ENCODE results near the gene MAP3K20.

MAP3K20 gene

GRCh38 chr2:173136067-173136466 lies 60.4 kb downstream of the MAP3K20 start:
- H3K4me3 ChIP-seq: peak overlapping the region in 1 of 10 experiments; percentile 2; a peak in 1 of 20 replicates
- peak overlapping the region in 7 of 11 experiments; percentile 6 to 62 (median 32); a peak in 12 of 22 replicates for H3K27ac ChIP-seq
- H3K4me2 ChIP-seq: peak overlapping the region; percentile 5 to 84 (median 65); a peak in 21 of 22 replicates
- peaks cover 24 to 67% (median 40%) of the 10 kb centered on the region in 10 experiments for H3K4me1 ChIP-seq
- H4K20me1 ChIP-seq: peaks cover 0 to 51% (median 7%) of the 10 kb centered on the region in 11 experiments; a peak in 13 of 22 replicates
- peak overlapping the region in 5 of 11 experiments; percentile 1 to 55 (median 32); a peak in 5 of 22 replicates for H3K9ac ChIP-seq
- no peak for TF ChIP-seq Cebpa-rat (IDR thresholded peaks at IDR 0.05)
- peaks cover 7 to 20% (median 12%) of the 10 kb centered on the region in 11 experiments; a peak in 21 of 22 replicates for H3K9me3 ChIP-seq (replicated peaks in 1 of 11)
- peaks cover 7 to 27% (median 17%) of the 10 kb centered on the region in 11 experiments; a peak in 17 of 22 replicates for H3K36me3 ChIP-seq
- H3K27me3 ChIP-seq: peaks cover 0 to 47% (median 0%) of the 10 kb centered on the region in 11 experiments; a peak in 6 of 22 replicates

- Histone ChIP-seq H3K27me3 (peaks cover 0 to 42% (median 0%) of the 10 kb centered on the region in 11 experiments; a peak in 6 of 22 replicates), H3K4me3 (peak overlapping the region in 2 of 10 experiments; percentile 2 to 4; a peak in 1 of 20 replicates), H3K36me3 (peaks cover 12 to 32% (median 21%) of the 10 kb centered on the region in 11 experiments; a peak in 18 of 22 replicates), H3K9me3 (replicated peaks in 1 of 11) (peaks cover 12 to 25% (median 17%) of the 10 kb centered on the region in 11 experiments), H4K20me1 (peaks cover 0 to 46% (median 5%) of the 10 kb centered on the region in 11 experiments; a peak in 7 of 22 replicates), H3K4me1 (peaks cover 23 to 67% (median 40%) of the 10 kb centered on the region in 10 experiments), H3K9ac (peak overlapping the region in 5 of 11 experiments; percentile 1 to 55 (median 32); a peak in 5 of 22 replicates), H3K4me2 (peak overlapping the region; percentile 5 to 84 (median 65); a peak in 21 of 22 replicates), H3K27ac (peak overlapping the region in 7 of 11 experiments; percentile 6 to 62 (median 32); a peak in 12 of 22 replicates)
- no peak for TF ChIP-seq Cebpa-rat (IDR thresholded peaks at IDR 0.05)
Measured at GRCh38 chr2:173136599-173136998, 61.0 kb downstream of the MAP3K20 start.

- H3K27me3 ChIP-seq: peaks cover 0 to 32% (median 0%) of the 10 kb centered on the region in 11 experiments; a peak in 5 of 22 replicates
- TF ChIP-seq Cebpa-rat (IDR thresholded peaks at IDR 0.05): no peak
- H3K4me1 ChIP-seq: peaks cover 23 to 61% (median 38%) of the 10 kb centered on the region in 10 experiments
- 0 out of 20 replicates have a peak overlapping the region, but pooled peaks of 1 of the 10 experiments have one; percentile 2 for H3K4me3 ChIP-seq
- H3K9me3 ChIP-seq (replicated peaks in 1 of 11): peaks cover 22 to 35% (median 27%) of the 10 kb centered on the region in 11 experiments
- peaks cover 0 to 36% (median 0%) of the 10 kb centered on the region in 11 experiments; a peak in 5 of 22 replicates for H4K20me1 ChIP-seq
- peak overlapping the region in 4 of 11 experiments; percentile 69 to 84 (median 79); a peak in 7 of 22 replicates for H3K4me2 ChIP-seq
- H3K36me3 ChIP-seq: peaks cover 14 to 42% (median 23%) of the 10 kb centered on the region in 11 experiments; a peak in 20 of 22 replicates
- no peak overlapping the region for H3K9ac ChIP-seq
- H3K27ac ChIP-seq: no peak overlapping the region
Measured at GRCh38 chr2:173137610-173138009, 62.0 kb downstream of the MAP3K20 start.

- Histone ChIP-seq H3K4me3 (no peak overlapping the region), H3K27me3 (peaks cover 0 to 21% (median 0%) of the 10 kb centered on the region in 11 experiments; a peak in 3 of 22 replicates), H3K4me2 (no peak overlapping the region; a peak in 1 of 22 replicates), H3K27ac (no peak overlapping the region), H4K20me1 (peaks cover 0 to 29% (median 0%) of the 10 kb centered on the region in 11 experiments; a peak in 2 of 22 replicates), H3K9me3 (replicated peaks in 1 of 11) (peaks cover 28 to 42% (median 33%) of the 10 kb centered on the region in 11 experiments), H3K4me1 (peaks cover 23 to 47% (median 36%) of the 10 kb centered on the region in 10 experiments), H3K36me3 (peaks cover 14 to 46% (median 27%) of the 10 kb centered on the region in 11 experiments; a peak in 20 of 22 replicates), H3K9ac (no peak overlapping the region)
- TF ChIP-seq Cebpa-rat (IDR thresholded peaks at IDR 0.05): no peak
Measured at GRCh38 chr2:173138962-173139361, 63.3 kb downstream of the MAP3K20 start.

GRCh38 chr2:173141666-173142065 lies 66.0 kb downstream of the MAP3K20 start:
- peaks cover 0 to 13% (median 0%) of the 10 kb centered on the region in 11 experiments; a peak in 3 of 22 replicates for H3K27me3 ChIP-seq
- no peak overlapping the region for H3K4me2 ChIP-seq
- H3K4me3 ChIP-seq: no peak overlapping the region
- peaks cover 14 to 54% (median 29%) of the 10 kb centered on the region in 11 experiments; a peak in 20 of 22 replicates for H3K36me3 ChIP-seq
- TF ChIP-seq Cebpa-rat (IDR thresholded peaks at IDR 0.05): no peak
- H3K27ac ChIP-seq: no peak overlapping the region
- peaks cover 4 to 31% (median 13%) of the 10 kb centered on the region in 10 experiments for H3K4me1 ChIP-seq
- peaks cover 31 to 55% (median 36%) of the 10 kb centered on the region in 11 experiments for H3K9me3 ChIP-seq (replicated peaks in 1 of 11)
- peaks cover 0 to 15% (median 0%) of the 10 kb centered on the region in 11 experiments; a peak in 2 of 22 replicates for H4K20me1 ChIP-seq
- H3K9ac ChIP-seq: no peak overlapping the region

- Histone ChIP-seq H3K4me1 (peaks cover 4 to 46% (median 14%) of the 10 kb centered on the region in 10 experiments; a peak in 16 of 20 replicates), H4K20me1 (no peaks in the 10 kb centered on the region; a peak in 2 of 22 replicates), H3K27ac (no peak overlapping the region), H3K9me3 (replicated peaks in 1 of 11) (peaks cover 25 to 50% (median 29%) of the 10 kb centered on the region in 11 experiments), H3K9ac (no peak overlapping the region), H3K4me2 (no peak overlapping the region), H3K4me3 (no peak overlapping the region), H3K36me3 (peaks cover 7 to 37% (median 19%) of the 10 kb centered on the region in 11 experiments; a peak in 19 of 22 replicates), H3K27me3 (no peaks in the 10 kb centered on the region)
- TF ChIP-seq Cebpa-rat (IDR thresholded peaks at IDR 0.05): no peak
Measured at GRCh38 chr2:173145454-173145853, 69.8 kb downstream of the MAP3K20 start.

GRCh38 chr2:173146590-173146989 lies 70.9 kb downstream of the MAP3K20 start:
- Histone ChIP-seq H3K36me3 (peaks cover under 1 to 26% (median 11%) of the 10 kb centered on the region in 11 experiments; a peak in 14 of 22 replicates), H3K9ac (no peak overlapping the region), H3K27me3 (no peaks in the 10 kb centered on the region), H3K4me2 (no peak overlapping the region; a peak in 2 of 22 replicates), H3K4me1 (peaks cover 4 to 58% (median 17%) of the 10 kb centered on the region in 10 experiments; a peak in 16 of 20 replicates), H3K4me3 (no peak overlapping the region), H4K20me1 (no peaks in the 10 kb centered on the region; a peak in 3 of 22 replicates), H3K27ac (no peak overlapping the region; a peak in 1 of 22 replicates), H3K9me3 (replicated peaks in 1 of 11) (peaks cover 14 to 39% (median 19%) of the 10 kb centered on the region in 11 experiments)
- no peak for TF ChIP-seq Cebpa-rat (IDR thresholded peaks at IDR 0.05)

GRCh38 chr2:173148520-173148919 lies 72.9 kb downstream of the MAP3K20 start:
- TF ChIP-seq Cebpa-rat (IDR thresholded peaks at IDR 0.05): no peak
- no peaks in the 10 kb centered on the region for H3K27me3 ChIP-seq

More at GRCh38 chr2:173148520-173148919, 72.9 kb downstream of the MAP3K20 start:
- Histone ChIP-seq H3K36me3 (peaks cover 0 to 27% (median 7%) of the 10 kb centered on the region in 11 experiments; a peak in 8 of 22 replicates), H3K4me1 (peaks cover 4 to 77% (median 19%) of the 10 kb centered on the region in 10 experiments; a peak in 16 of 20 replicates), H3K4me2 (peak overlapping the region in 7 of 11 experiments; percentile 6 to 87 (median 53); a peak in 12 of 22 replicates), H3K27ac (peak overlapping the region in 3 of 11 experiments; percentile 78 to 90 (median 80); a peak in 6 of 22 replicates), H3K4me3 (0 out of 20 replicates have a peak overlapping the region, but pooled peaks of 1 of the 10 experiments have one; percentile 5), H3K9ac (peak overlapping the region in 1 of 11 experiments; percentile 62; a peak in 3 of 22 replicates), H4K20me1 (no peaks in the 10 kb centered on the region; a peak in 4 of 22 replicates), H3K9me3 (replicated peaks in 1 of 11) (peaks cover 0 to 21% (median 5%) of the 10 kb centered on the region in 11 experiments; a peak in 9 of 22 replicates)
